HCT116 (cell line): ENCODE results near the gene APOL4. TPM values are rescaled to one million over a fixed set of nuclear protein-coding genes. Genes with fewer than 3 reads are reported as not detected.
"Not testable (repeated sequence)": the region's sequence is repeated elsewhere in the genome, so short reads cannot be mapped to it uniquely, and the experiment has no call there.

ENCODE experiments used
- ATAC-seq: fragments of 200-7000 bp; cut with Tn5 transposase; 2 replicates; pipeline ENCODE4 v1.9.1; 2020; ENCODE audit warnings: mild to moderate bottlenecking, moderate library complexity
- BruUV-seq: library from RNA; stranded (reverse); fragments of 400-500 nt; replicated peaks from 2 replicates; lab custom pipeline; 2021; lab: Mats Ljungman, UMichigan
- CTCF ChIA-PET: fragments of 300-600 bp; sonication (Branson Sonifier 250); formaldehyde crosslinking; loops from one replicate; lab custom pipeline; 2021; ENCODE audit warnings: antibody characterized with exemption; lab: Charles Lee
- POLR2A ChIA-PET: fragments of 300-600, 350-600 bp; sonication (Branson Sonifier 250); formaldehyde crosslinking; loops from one replicate; lab custom pipeline; 2021; ENCODE audit warnings: antibody characterized with exemption; lab: Charles Lee
- RAD21 ChIA-PET, 2 experiments: fragments of 300-600 bp; sonication (Branson Sonifier 250); formaldehyde crosslinking; loops; one replicate each; lab custom pipeline; 2023; ENCODE audit warnings: low total read pairs in 2 of 2; ENCODE audit not compliant: uncharacterized antibody in 2 of 2, unreplicated experiment in 2 of 2, low non-redundant PET in 1 of 2; lab: Charles Lee
- DNase-seq: peaks from one replicate; pipeline ENCODE4 v3.0.0-alpha.2; 2010; ENCODE audit warnings: low read depth, low spot score
- H2AFZ ChIP-seq: fragments of 200-600 bp; shearing (Covaris generic), sonication (generic); 2 replicates; pipeline ENCODE4 v1.6.1; 2017; ENCODE audit warnings: low read depth, mixed run types, mixed read lengths, antibody characterized with exemption, low read length; ENCODE audit not compliant: poor library complexity, severe bottlenecking
- H3K27ac ChIP-seq: 2 replicates; pipeline ENCODE4 v1.5.1; 2012; ENCODE audit warnings: low read depth, low read length
- H3K27me3 ChIP-seq: fragments of 200-600 bp; sonication (generic); 2 replicates; pipeline ENCODE4 v1.6.1; 2016; ENCODE audit warnings: mixed run types, low read length, mixed read lengths; ENCODE audit not compliant: insufficient read depth
- H3K36me3 ChIP-seq, 2 experiments: fragments of 200-500 bp in 1 of 2; fragments of 200-600 bp in 1 of 2; sonication (Bioruptor generic) in 1 of 2; sonication (generic) in 1 of 2; 2 replicates each; pipeline versions ENCODE4 v1.5.1 to v1.6.1; 2014 to 2016; ENCODE audit warnings: low read length in 2 of 2, inconsistent platforms in 1 of 2, mixed read lengths in 1 of 2, mixed run types in 1 of 2; ENCODE audit not compliant: insufficient read depth in 2 of 2, control insufficient read depth in 1 of 2
- H3K4me1 ChIP-seq, 2 experiments: fragments of 200-600 bp in 1 of 2; sonication (generic) in 1 of 2; 2 replicates each; pipeline versions ENCODE4 v1.5.1 to v1.6.1; 2012 to 2017; ENCODE audit warnings: low read length in 2 of 2, inconsistent platforms in 1 of 2, mild to moderate bottlenecking in 1 of 2, mixed read lengths in 1 of 2, mixed run types in 1 of 2, moderate library complexity in 1 of 2; ENCODE audit not compliant: insufficient read depth in 2 of 2, control insufficient read depth in 1 of 2
- H3K4me2 ChIP-seq: fragments of 200-600 bp; sonication (generic); 2 replicates; pipeline ENCODE4 v1.6.1; 2017; ENCODE audit warnings: mixed run types, low read length, mixed read lengths
- H3K4me3 ChIP-seq, 2 experiments: fragments of 200-600 bp in 1 of 2; sonication (generic) in 1 of 2; replicated peaks in 1 of 2; 2 replicates each; pipeline ENCODE4 v1.5.1; 2011 to 2016; ENCODE audit warnings: low read length in 2 of 2, control low read depth in 1 of 2, low read depth in 1 of 2, mild to moderate bottlenecking in 1 of 2, mixed read lengths in 1 of 2, mixed run types in 1 of 2
- H3K79me2 ChIP-seq: fragments of 200-600 bp; sonication (generic); 2 replicates; pipeline ENCODE4 v1.6.1; 2017; ENCODE audit warnings: mild to moderate bottlenecking, mixed run types, low read length, moderate library complexity, mixed read lengths; ENCODE audit not compliant: insufficient read depth
- H3K9ac ChIP-seq: fragments of 200-600 bp; sonication (generic); 2 replicates; pipeline ENCODE4 v1.6.1; 2016; ENCODE audit warnings: low read length, mixed read lengths
- H3K9me2 ChIP-seq: fragments of 200-600 bp; sonication (generic), shearing (Covaris generic); 2 replicates; pipeline ENCODE4 v1.6.1; 2017; ENCODE audit warnings: mixed run types, mild to moderate bottlenecking, moderate library complexity; ENCODE audit not compliant: insufficient read depth
- H3K9me3 ChIP-seq, 2 experiments: fragments of 200-500 bp in 1 of 2; fragments of 200-600 bp in 1 of 2; sonication (Bioruptor generic) in 1 of 2; sonication (generic) in 1 of 2; 2 replicates each; pipeline ENCODE4 v1.6.1; 2014 to 2017; ENCODE audit warnings: low read length in 2 of 2, mixed read lengths in 2 of 2, inconsistent platforms in 1 of 2, low read depth in 1 of 2, mild to moderate bottlenecking in 1 of 2, mixed run types in 1 of 2, moderate library complexity in 1 of 2; ENCODE audit not compliant: control insufficient read depth in 1 of 2, insufficient read depth in 1 of 2
- H4K20me1 ChIP-seq: fragments of 200-600 bp; sonication (generic), shearing (Covaris generic); 2 replicates; pipeline ENCODE4 v1.6.1; 2017; ENCODE audit warnings: mixed run types, mild to moderate bottlenecking, moderate library complexity; ENCODE audit not compliant: insufficient read depth
- EZH2 ChIP-seq: fragments of 200-600 bp; sonication (generic); IDR thresholded peaks from 2 replicates; pipeline ENCODE4 v1.6.1; 2017; ENCODE audit warnings: antibody characterized with exemption, mixed run types
- EZH2phosphoT487 ChIP-seq: fragments of 200-600 bp; IDR thresholded peaks from 2 replicates; pipeline ENCODE4 v1.6.1; 2018; ENCODE audit warnings: antibody characterized with exemption, borderline replicate concordance
- FOSL1 ChIP-seq: IDR thresholded peaks from 2 replicates; pipeline ENCODE4 v1.6.1; 2012; ENCODE audit warnings: low read depth
- intact Hi-C: fragments of 100-400 bp; cut with micrococcal nuclease; formaldehyde crosslinking; loops from 2 replicates; pipeline ENCODE4 v1.10.0; 2022
- total RNA-seq: library from RNA; stranded (reverse); gene quantifications from one replicate; pipeline ENCODE4 v1.2.1, GENCODE V29; 2021; ENCODE audit not compliant: unreplicated experiment

The APOL4 gene
- total RNA-seq, 1 experiment from 2014 or later: not detected

GRCh38 chr22:36228944-36229343 lies 27.3 kb upstream of the APOL4 start:
- Histone ChIP-seq H3K27ac (no peak overlapping the region), H3K9me2 (no peaks in the 10 kb centered on the region), H3K4me2 (no peak overlapping the region), H3K27me3 (no peaks in the 10 kb centered on the region), H3K36me3 (0 out of 4 replicates have a peak, but pooled peaks cover 0 to 6% of the 10 kb centered on the region in 2 experiments), H4K20me1 (no peaks in the 10 kb centered on the region), H3K9me3 (no peaks in the 10 kb centered on the region), H3K4me3 (no peak overlapping the region), H3K9ac (no peak overlapping the region), H2AFZ (no peak overlapping the region), H3K4me1 (no peaks in the 10 kb centered on the region), H3K79me2 (no peaks in the 10 kb centered on the region)
- ChIA-PET CTCF (no interaction called here), RAD21 (no interaction called here), POLR2A (no interaction called here)
- DNase-seq: no peak
- TF ChIP-seq EZH2: no peak
- TF ChIP-seq FOSL1: no peak
- TF ChIP-seq EZH2phosphoT487: no peak
- intact Hi-C loops: loop anchor here (10.0 kb wide), 1 partner anchor 84 kb away; no protein-coding TSS in a partner anchor
- no peak for ATAC-seq
- no TSS peak for BruUV-seq

- H3K9ac ChIP-seq, H3K27ac ChIP-seq, H3K79me2 ChIP-seq, H2AFZ ChIP-seq, POLR2A ChIA-PET, H3K27me3 ChIP-seq, DNase-seq, BruUV-seq, ATAC-seq, H3K4me1 ChIP-seq, H3K9me2 ChIP-seq, H3K4me2 ChIP-seq, H4K20me1 ChIP-seq, H3K9me3 ChIP-seq, H3K4me3 ChIP-seq, RAD21 ChIA-PET, CTCF ChIA-PET, H3K36me3 ChIP-seq: not testable (repeated sequence)
- intact Hi-C loops: loop anchor here (10.0 kb wide), 1 partner anchor 84 kb away; no protein-coding TSS in a partner anchor
Observed at GRCh38 chr22:36228369-36228768, 26.8 kb upstream of the APOL4 start.
